Activated naive CD4-positive, alpha-beta T cell treated with anti-CD3 and anti-CD28 coated beads, Interleukin-2, amount 50 U/mL, for 16 hours (primary cell): Measurements from ENCODE around the gene OR2T35.

Source experiments
- DNase-seq: peaks from one replicate; pipeline ENCODE4 v3.0.0-alpha.2; 2020

OR2T35 gene

DNA sequence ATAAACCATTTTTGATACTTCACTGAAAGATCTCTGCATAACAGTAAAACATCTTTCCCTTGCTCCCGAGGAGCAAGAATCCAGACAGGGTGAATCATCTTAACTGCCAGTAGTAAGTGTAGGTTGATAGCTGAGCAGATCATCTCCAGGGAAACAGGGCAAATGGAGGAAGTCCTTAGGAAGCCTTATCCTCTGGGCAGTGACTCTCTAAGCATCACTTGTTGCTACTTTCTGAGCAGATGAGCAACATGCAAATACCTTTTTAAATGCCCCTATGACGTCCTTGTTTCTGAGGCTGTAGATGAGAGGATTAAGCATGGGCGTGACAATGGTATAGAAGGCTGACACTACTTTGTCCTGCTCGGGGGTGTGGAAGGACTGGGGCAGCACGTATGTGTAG lies 19.1 kb downstream of the OR2T35 start:
- no peak for DNase-seq

GRCh38 chr1:248625166-248625565 lies 19.9 kb downstream of the OR2T35 start:
- DNase-seq = no peak

DNA sequence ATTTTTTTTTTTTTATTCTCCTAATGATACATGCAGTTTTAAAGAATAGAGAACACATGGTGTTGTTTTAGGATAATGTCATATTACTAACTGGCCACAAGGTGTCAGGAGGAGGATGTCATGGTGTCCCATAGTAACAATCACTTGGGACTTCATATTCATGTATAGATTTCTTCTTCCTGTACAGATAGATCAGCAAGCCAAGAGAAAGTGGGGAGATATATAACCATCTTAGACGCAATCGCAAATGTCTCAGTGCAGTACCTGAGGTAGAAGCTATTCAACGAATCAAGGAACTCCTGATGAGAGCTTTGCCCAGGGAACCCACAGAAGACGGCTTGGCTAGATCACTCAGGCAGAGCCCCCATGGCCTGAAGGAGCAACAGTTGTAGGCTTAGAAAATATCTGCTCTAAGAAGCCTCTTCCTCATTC lies 22.5 kb downstream of the OR2T35 start:
- no peak for DNase-seq

GRCh38 chr1:248621770-248622169 lies 23.3 kb downstream of the OR2T35 start:
- no peak for DNase-seq

- DNase-seq = peak; percentile 58
These were observed 26.2 kb downstream of the OR2T35 start for GRCh38 chr1:248618878-248619277.

DNA sequence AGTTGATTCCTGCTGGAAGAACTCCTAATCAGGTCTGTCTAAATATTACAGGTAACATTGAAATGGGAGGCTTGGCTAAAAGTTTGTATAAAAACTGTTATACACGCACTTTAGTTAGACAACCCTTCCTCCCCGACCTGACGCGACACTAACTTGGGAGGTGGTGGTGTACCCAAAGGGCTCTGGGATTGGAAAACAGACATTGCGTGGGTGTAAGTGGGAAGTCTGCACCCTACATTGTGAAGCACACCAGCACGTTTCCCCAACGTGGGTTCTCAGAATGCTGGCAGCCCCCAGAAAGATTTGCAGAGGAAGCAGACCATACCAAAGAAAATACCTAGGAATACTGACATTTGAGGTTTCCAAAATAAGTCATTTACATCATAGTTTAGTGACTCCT lies 27.0 kb downstream of the OR2T35 start:
- no peak for DNase-seq

- no peak for DNase-seq
These were observed 31.3 kb downstream of the OR2T35 start for GRCh38 chr1:248613742-248614141.

DNA sequence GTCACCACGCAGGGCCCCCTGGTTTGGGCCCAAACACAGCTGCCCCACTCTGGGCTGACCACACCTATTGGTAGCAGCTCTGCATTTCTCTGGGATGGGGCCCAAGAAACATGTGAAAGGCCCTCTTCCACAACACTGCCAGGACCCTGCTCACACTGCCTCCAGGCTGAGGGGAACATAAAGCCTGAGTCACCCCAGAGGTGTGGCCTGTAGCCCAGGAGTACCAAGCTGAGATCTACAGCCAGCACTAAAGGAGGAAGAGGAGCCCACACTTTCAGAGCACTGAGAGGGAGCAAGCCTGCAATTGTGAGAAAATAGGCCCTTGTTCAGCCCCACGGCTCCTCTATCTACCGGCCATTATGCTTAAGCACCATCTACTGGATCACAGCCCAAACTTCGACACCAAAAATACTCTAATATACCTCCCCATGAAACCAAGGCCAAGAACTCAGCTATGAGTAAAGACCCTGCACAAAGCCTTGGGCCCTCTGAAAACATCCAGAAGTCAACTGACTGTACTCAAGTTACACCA lies 33.1 kb downstream of the OR2T35 start:
- DNase-seq = peak; percentile 23

GRCh38 chr1:248610301-248610700 lies 34.8 kb downstream of the OR2T35 start:
- no peak for DNase-seq

- no peak for DNase-seq
These were observed 45.7 kb downstream of the OR2T35 start for GRCh38 chr1:248599396-248599795.

- no peak for DNase-seq
These were observed 47.5 kb downstream of the OR2T35 start, which contains the start of gene OR2T10 for GRCh38 chr1:248597589-248597988. TSS of gene OR2T10 (minus strand) at chr1:248597700. CDS start at chr1:248593768, 3,932 bp downstream.

DNA sequence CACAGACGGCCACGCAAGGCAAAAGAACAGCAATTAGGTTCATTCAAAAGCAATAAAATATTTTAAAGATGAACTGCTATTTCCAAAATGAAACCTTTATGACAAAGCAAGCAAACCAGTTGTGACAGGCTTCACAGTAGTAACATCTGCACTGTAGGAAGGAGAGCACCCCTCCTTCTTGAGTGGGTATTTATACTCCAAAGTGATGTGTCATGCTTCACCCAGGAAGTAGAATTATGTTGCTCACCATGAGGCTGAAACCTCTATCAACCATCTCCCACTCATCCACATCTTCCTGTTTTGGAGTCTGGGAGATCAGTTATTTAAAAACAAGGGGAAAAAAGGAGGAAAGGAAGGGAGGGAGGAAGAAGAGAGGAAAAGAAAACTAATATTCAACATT lies 48.5 kb downstream of the OR2T35 start:
- no peak for DNase-seq

GRCh38 chr1:248593226-248593625 lies 51.9 kb downstream of the OR2T35 start:
- DNase-seq = no peak

- no peak for DNase-seq
These were observed 52.4 kb downstream of the OR2T35 start for GRCh38 chr1:248592655-248593054.

GRCh38 chr1:248590055-248590454 lies 55.0 kb downstream of the OR2T35 start:
- no peak for DNase-seq

GRCh38 chr1:248589334-248589733 lies 55.7 kb downstream of the OR2T35 start:
- DNase-seq = no peak
